ENCODE data around the gene VCAM1. TPM values are rescaled to one million over a fixed set of nuclear protein-coding genes. Genes with fewer than 3 reads are reported as not detected.

VCAM1 gene
- total and polyA plus RNA-seq, 2 experiments from 2014 or later, result not detected

DNA sequence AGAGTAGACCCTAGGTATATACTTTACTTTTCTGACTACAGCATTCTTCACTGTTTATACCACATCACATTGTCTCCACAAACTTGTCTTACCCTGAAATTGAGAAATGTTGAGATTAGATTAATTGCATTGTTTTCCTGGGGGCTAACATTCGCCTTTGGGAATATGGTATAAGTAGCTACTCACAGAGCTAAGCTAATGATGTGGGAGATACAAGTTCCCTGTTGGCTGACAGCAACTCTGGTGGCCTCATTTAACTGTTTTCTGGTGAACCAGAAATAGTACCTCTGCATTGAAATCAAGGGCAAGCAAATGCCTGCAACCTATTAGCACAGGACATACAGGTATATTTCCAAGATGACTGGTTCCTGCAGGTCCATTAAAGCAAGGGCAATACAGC, 13.2 kb upstream of the VCAM1 start:
- Mint-ChIP-seq H3K36me3 (ENCODE audit: low read depth) (no peaks in the 10 kb centered on the region), H3K4me3 (no peak overlapping the region), H3K4me1 (peaks cover 4% of the 10 kb centered on the region; the same call in 2 of the 3 replicates), H3K27ac (no peak overlapping the region), H3K9me3 (no peaks in the 10 kb centered on the region), H3K27me3 (ENCODE audit: insufficient read depth, low read depth, poor library complexity) (no peaks in the 10 kb centered on the region)
- Histone ChIP-seq H3K79me2 (replicated peaks; ENCODE audit: insufficient read depth) (no peaks in the 10 kb centered on the region), H3F3A (replicated peaks; ENCODE audit: low read depth) (no peaks in the 10 kb centered on the region), H2AFZ (no peak overlapping the region), H3K27ac (ENCODE audit: low read depth) (no peak overlapping the region), H4K20me1 (replicated peaks; ENCODE audit: insufficient read depth) (no peaks in the 10 kb centered on the region), H3K9me2 (ENCODE audit: insufficient read depth) (no peaks in the 10 kb centered on the region; the same call in 1 of the 2 replicates), H3K36me3 (ENCODE audit: insufficient read depth) (no peaks in the 10 kb centered on the region), H3K27me3 (ENCODE audit: insufficient read depth) (no peaks in the 10 kb centered on the region), H3K4me2 (no peak overlapping the region), H3K4me1 (ENCODE audit: insufficient read depth) (no peaks in the 10 kb centered on the region), H3K4me3 (no peak overlapping the region)
- no peak for DNase-seq (ENCODE audit: low spot score)
- no peak for ATAC-seq
- TF ChIP-seq CREB1 (CRISPR knock-in tag; IDR thresholded peaks at IDR 0.05; ENCODE audit: low read depth), result no peak
- no peak for TF ChIP-seq ZNF331 (CRISPR knock-in tag; IDR thresholded peaks at IDR 0.05; ENCODE audit: low read depth)
- no peak for TF ChIP-seq POLR2AphosphoS5 (IDR thresholded peaks at IDR 0.05; ENCODE audit: low read depth)
- TF ChIP-seq, protein P1, sequence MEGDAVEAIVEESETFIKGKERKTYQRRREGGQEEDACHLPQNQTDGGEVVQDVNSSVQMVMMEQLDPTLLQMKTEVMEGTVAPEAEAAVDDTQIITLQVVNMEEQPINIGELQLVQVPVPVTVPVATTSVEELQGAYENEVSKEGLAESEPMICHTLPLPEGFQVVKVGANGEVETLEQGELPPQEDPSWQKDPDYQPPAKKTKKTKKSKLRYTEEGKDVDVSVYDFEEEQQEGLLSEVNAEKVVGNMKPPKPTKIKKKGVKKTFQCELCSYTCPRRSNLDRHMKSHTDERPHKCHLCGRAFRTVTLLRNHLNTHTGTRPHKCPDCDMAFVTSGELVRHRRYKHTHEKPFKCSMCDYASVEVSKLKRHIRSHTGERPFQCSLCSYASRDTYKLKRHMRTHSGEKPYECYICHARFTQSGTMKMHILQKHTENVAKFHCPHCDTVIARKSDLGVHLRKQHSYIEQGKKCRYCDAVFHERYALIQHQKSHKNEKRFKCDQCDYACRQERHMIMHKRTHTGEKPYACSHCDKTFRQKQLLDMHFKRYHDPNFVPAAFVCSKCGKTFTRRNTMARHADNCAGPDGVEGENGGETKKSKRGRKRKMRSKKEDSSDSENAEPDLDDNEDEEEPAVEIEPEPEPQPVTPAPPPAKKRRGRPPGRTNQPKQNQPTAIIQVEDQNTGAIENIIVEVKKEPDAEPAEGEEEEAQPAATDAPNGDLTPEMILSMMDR (conservative IDR thresholded peaks at IDR 0.05; ENCODE audit: low read depth in 2 of 2), result no peak
- no peak for TF ChIP-seq NANOG (IDR thresholded peaks at IDR 0.05; ENCODE audit: borderline replicate concordance)
- no peak for TF ChIP-seq ZNF114 (CRISPR knock-in tag; IDR thresholded peaks at IDR 0.05)
- TF ChIP-seq JUNB (IDR thresholded peaks at IDR 0.05; ENCODE audit: unreplicated experiment), result no peak
- no peak for TF ChIP-seq STAT1 (IDR thresholded peaks at IDR 0.05; ENCODE audit: unreplicated experiment)
- no peak for TF ChIP-seq EZH2 (IDR thresholded peaks at IDR 0.05; ENCODE audit: low read depth, unreplicated experiment)

DNA sequence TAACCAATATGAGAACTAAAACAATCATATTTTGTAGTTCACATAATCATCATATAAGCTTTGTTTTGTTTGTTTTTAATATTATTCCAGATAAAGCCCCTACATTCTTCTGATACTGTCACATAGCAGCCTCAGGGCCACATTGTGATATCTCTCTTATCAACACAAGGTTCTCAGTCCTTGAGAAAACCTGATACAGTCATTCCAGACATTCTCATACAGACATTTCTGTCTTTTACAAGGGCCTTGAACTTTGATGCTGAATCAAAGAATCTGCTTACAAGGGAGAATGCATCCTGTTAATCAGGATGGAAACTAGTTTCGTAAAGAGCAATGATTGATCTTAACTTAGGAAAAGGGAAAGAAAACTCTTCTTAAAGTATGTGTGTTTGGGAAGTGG, 12.7 kb upstream of the VCAM1 start:
- no peak overlapping the region for H3K4me3 ChIP-seq
- H3K36me3 ChIP-seq (ENCODE audit: insufficient read depth), result no peaks in the 10 kb centered on the region
- Mint-ChIP-seq H3K4me1 (peaks cover 4% of the 10 kb centered on the region; the same call in 2 of the 3 replicates), H3K27ac (no peak overlapping the region), H3K27me3 (ENCODE audit: insufficient read depth, low read depth, poor library complexity) (no peaks in the 10 kb centered on the region), H3K4me3 (no peak overlapping the region), H3K36me3 (ENCODE audit: low read depth) (no peaks in the 10 kb centered on the region), H3K9me3 (no peaks in the 10 kb centered on the region)
- no peak overlapping the region for H2AFZ ChIP-seq
- no peaks in the 10 kb centered on the region for H3K27me3 ChIP-seq (ENCODE audit: insufficient read depth)
- H3K4me2 ChIP-seq, result no peak overlapping the region
- no peaks in the 10 kb centered on the region for H3K4me1 ChIP-seq (ENCODE audit: insufficient read depth)
- no peaks in the 10 kb centered on the region; the same call in 1 of the 2 replicates for H3K9me2 ChIP-seq (ENCODE audit: insufficient read depth)
- DNase-seq (ENCODE audit: low spot score), result no peak
- no peak for ATAC-seq
- H3K27ac ChIP-seq (ENCODE audit: low read depth), result no peak overlapping the region
- no peaks in the 10 kb centered on the region for H3K79me2 ChIP-seq (replicated peaks; ENCODE audit: insufficient read depth)
- no peaks in the 10 kb centered on the region for H4K20me1 ChIP-seq (replicated peaks; ENCODE audit: insufficient read depth)
- no peaks in the 10 kb centered on the region for H3F3A ChIP-seq (replicated peaks; ENCODE audit: low read depth)
- TF ChIP-seq, protein P2, sequence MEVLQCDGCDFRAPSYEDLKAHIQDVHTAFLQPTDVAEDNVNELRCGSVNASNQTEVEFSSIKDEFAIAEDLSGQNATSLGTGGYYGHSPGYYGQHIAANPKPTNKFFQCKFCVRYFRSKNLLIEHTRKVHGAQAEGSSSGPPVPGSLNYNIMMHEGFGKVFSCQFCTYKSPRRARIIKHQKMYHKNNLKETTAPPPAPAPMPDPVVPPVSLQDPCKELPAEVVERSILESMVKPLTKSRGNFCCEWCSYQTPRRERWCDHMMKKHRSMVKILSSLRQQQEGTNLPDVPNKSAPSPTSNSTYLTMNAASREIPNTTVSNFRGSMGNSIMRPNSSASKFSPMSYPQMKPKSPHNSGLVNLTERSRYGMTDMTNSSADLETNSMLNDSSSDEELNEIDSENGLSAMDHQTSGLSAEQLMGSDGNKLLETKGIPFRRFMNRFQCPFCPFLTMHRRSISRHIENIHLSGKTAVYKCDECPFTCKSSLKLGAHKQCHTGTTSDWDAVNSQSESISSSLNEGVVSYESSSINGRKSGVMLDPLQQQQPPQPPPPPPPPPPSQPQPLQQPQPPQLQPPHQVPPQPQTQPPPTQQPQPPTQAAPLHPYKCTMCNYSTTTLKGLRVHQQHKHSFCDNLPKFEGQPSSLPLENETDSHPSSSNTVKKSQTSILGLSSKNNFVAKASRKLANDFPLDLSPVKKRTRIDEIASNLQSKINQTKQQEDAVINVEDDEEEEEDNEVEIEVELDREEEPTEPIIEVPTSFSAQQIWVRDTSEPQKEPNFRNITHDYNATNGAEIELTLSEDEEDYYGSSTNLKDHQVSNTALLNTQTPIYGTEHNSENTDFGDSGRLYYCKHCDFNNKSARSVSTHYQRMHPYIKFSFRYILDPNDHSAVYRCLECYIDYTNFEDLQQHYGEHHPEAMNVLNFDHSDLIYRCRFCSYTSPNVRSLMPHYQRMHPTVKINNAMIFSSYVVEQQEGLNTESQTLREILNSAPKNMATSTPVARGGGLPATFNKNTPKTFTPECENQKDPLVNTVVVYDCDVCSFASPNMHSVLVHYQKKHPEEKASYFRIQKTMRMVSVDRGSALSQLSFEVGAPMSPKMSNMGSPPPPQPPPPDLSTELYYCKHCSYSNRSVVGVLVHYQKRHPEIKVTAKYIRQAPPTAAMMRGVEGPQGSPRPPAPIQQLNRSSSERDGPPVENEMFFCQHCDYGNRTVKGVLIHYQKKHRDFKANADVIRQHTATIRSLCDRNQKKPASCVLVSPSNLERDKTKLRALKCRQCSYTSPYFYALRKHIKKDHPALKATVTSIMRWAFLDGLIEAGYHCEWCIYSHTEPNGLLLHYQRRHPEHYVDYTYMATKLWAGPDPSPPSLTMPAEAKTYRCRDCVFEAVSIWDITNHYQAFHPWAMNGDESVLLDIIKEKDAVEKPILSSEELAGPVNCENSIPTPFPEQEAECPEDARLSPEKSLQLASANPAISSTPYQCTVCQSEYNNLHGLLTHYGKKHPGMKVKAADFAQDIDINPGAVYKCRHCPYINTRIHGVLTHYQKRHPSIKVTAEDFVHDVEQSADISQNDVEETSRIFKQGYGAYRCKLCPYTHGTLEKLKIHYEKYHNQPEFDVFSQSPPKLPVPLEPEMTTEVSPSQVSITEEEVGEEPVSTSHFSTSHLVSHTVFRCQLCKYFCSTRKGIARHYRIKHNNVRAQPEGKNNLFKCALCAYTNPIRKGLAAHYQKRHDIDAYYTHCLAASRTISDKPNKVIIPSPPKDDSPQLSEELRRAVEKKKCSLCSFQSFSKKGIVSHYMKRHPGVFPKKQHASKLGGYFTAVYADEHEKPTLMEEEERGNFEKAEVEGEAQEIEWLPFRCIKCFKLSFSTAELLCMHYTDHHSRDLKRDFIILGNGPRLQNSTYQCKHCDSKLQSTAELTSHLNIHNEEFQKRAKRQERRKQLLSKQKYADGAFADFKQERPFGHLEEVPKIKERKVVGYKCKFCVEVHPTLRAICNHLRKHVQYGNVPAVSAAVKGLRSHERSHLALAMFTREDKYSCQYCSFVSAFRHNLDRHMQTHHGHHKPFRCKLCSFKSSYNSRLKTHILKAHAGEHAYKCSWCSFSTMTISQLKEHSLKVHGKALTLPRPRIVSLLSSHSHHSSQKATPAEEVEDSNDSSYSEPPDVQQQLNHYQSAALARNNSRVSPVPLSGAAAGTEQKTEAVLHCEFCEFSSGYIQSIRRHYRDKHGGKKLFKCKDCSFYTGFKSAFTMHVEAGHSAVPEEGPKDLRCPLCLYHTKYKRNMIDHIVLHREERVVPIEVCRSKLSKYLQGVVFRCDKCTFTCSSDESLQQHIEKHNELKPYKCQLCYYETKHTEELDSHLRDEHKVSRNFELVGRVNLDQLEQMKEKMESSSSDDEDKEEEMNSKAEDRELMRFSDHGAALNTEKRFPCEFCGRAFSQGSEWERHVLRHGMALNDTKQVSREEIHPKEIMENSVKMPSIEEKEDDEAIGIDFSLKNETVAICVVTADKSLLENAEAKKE (CRISPR knock-in tag; IDR thresholded peaks at IDR 0.05), result no peak
- TF ChIP-seq, protein P3, sequence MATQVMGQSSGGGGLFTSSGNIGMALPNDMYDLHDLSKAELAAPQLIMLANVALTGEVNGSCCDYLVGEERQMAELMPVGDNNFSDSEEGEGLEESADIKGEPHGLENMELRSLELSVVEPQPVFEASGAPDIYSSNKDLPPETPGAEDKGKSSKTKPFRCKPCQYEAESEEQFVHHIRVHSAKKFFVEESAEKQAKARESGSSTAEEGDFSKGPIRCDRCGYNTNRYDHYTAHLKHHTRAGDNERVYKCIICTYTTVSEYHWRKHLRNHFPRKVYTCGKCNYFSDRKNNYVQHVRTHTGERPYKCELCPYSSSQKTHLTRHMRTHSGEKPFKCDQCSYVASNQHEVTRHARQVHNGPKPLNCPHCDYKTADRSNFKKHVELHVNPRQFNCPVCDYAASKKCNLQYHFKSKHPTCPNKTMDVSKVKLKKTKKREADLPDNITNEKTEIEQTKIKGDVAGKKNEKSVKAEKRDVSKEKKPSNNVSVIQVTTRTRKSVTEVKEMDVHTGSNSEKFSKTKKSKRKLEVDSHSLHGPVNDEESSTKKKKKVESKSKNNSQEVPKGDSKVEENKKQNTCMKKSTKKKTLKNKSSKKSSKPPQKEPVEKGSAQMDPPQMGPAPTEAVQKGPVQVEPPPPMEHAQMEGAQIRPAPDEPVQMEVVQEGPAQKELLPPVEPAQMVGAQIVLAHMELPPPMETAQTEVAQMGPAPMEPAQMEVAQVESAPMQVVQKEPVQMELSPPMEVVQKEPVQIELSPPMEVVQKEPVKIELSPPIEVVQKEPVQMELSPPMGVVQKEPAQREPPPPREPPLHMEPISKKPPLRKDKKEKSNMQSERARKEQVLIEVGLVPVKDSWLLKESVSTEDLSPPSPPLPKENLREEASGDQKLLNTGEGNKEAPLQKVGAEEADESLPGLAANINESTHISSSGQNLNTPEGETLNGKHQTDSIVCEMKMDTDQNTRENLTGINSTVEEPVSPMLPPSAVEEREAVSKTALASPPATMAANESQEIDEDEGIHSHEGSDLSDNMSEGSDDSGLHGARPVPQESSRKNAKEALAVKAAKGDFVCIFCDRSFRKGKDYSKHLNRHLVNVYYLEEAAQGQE (IDR thresholded peaks at IDR 0.05; ENCODE audit: unreplicated experiment), result no peak
- TF ChIP-seq NANOG (IDR thresholded peaks at IDR 0.05; ENCODE audit: borderline replicate concordance) (no peak), JUNB (IDR thresholded peaks at IDR 0.05; ENCODE audit: unreplicated experiment) (no peak)
